Kidney (tissue), 14 donors: Measurements from ENCODE around the gene CTSW. TPM values are rescaled to one million over a fixed set of nuclear protein-coding genes. Genes with fewer than 3 reads are reported as not detected.
A peak's percentile ranks its signal among the peaks of the same experiment; 100 is the strongest.
"Not testable (repeated sequence)": the region's sequence is repeated elsewhere in the genome, so short reads cannot be mapped to it uniquely, and the experiment has no call there.

Source experiments
- DNase-seq, 5 donors: peaks; one replicate each; pipeline ENCODE4 v3.0.0-alpha.2; 2013 to 2020
- FAIRE-seq: peaks from 2 replicates; lab custom pipeline; 2012; peaks lifted over from hg19 to GRCh38; lab: Jason Lieb, UNC
- H3K27ac ChIP-seq, 2 donors: one replicate each; pipeline ENCODE4 v1.7.0; 2013; ENCODE audit warnings: low read depth in 2 of 2, low read length in 2 of 2, inconsistent platforms in 1 of 2
- H3K27me3 ChIP-seq: one replicate; pipeline ENCODE4 v1.7.1; 2013; ENCODE audit warnings: low read length, inconsistent platforms; ENCODE audit not compliant: control insufficient read depth, insufficient read depth
- H3K36me3 ChIP-seq, 3 donors: one replicate each; pipeline versions ENCODE4 v1.7.0 to v1.7.1; 2013; ENCODE audit warnings: low read length in 3 of 3, control low read depth in 1 of 3, inconsistent platforms in 1 of 3; ENCODE audit not compliant: insufficient read depth in 3 of 3, control insufficient read depth in 2 of 3
- H3K4me1 ChIP-seq, 3 donors: one replicate each; pipeline versions ENCODE4 v1.7.0 to v1.7.1; 2013; ENCODE audit warnings: low read length in 3 of 3, inconsistent platforms in 1 of 3, low read depth in 1 of 3; ENCODE audit not compliant: control insufficient read depth in 2 of 3, insufficient read depth in 2 of 3
- H3K4me3 ChIP-seq, 3 donors: one replicate each; pipeline versions ENCODE4 v1.7.0 to v1.8.1; 2013; ENCODE audit warnings: low read length in 3 of 3, control low read depth in 1 of 3, inconsistent platforms in 1 of 3
- H3K9ac ChIP-seq, 3 donors: one replicate each; pipeline versions ENCODE4 v1.7.0 to v1.7.1; 2013; ENCODE audit warnings: low read length in 3 of 3, control low read depth in 1 of 3, inconsistent platforms in 1 of 3
- H3K9me3 ChIP-seq, 3 donors: one replicate each; pipeline versions ENCODE4 v1.7.0 to v1.7.1; 2013; ENCODE audit warnings: low read length in 3 of 3, control low read depth in 1 of 3, inconsistent platforms in 1 of 3; ENCODE audit not compliant: control insufficient read depth in 2 of 3, insufficient read depth in 1 of 3
- CTCF ChIP-seq: IDR thresholded peaks from 3 replicates; pipeline ENCODE4 v1.5.1; 2012; ENCODE audit warnings: mild to moderate bottlenecking, moderate library complexity, borderline replicate concordance; ENCODE audit not compliant: insufficient read depth; ENCODE audit errors: extremely low read depth
- intact Hi-C: fragments of 100-400 bp; cut with DNase I; formaldehyde crosslinking; loops from one replicate; pipeline ENCODE4 v1.11.1; 2022
- polyA plus RNA-seq: library from polyadenylated mRNA; stranded (reverse); fragments of 350-450 nt; fragmentation: Illumina TruSeq; extraction: RNeasy Lipid Tissue Mini Kit (QIAGEN cat#74804); gene quantifications from one replicate; pipeline ENCODE4 v1.2.3, GENCODE V29; 2014; ENCODE audit warnings: low read depth, low replicate concordance; ENCODE audit not compliant: insufficient read depth
- total RNA-seq: library from RNA; stranded (reverse); fragmentation: NEBNext Ultra II Directional; extraction: Animal tissue kit (Norgen Biotek cat#: 25700); gene quantifications from one replicate; pipeline ENCODE4 v1.2.1, GENCODE V29; 2021
- donor health status: control.
- donor health status: control.
- donor health status: control.
- donor health status: control.
- donor health status: control.
- donor health status: DM: yes; HTN: yes; CAD: no.
- donor health status: Normal renal cell carcinoma (clear cell type).

Gene CTSW
- total and polyA plus RNA-seq, 2 donors from 2014 or later = 1.3 to 3.9 TPM

GRCh38 chr11:65888163-65888814, 8.7 kb downstream of the CTSW start, which contains the start of gene FIBP:
FIBP (minus strand) TSS chr11:65888471; CDS start chr11:65888418, 53 bp downstream.
- no peak for FAIRE-seq
- H3K27me3 ChIP-seq = no peaks in the 10 kb centered on the region
- peak; percentile 69 for TF ChIP-seq CTCF
- intact Hi-C loops = loop anchor here (10.0 kb wide), 1 partner anchor 97 kb away; no protein-coding TSS in a partner anchor
- DNase-seq = peak; percentile 98 to 99 (median 99)
- H3K4me3 ChIP-seq = peak within 1 kb of the TSS; percentile 65 to 95 (median 78)
- no peaks in the 10 kb centered on the region for H3K9me3 ChIP-seq
- peaks cover 0 to 39% (median 8%) of the 10 kb centered on the region in 3 donors for H3K4me1 ChIP-seq
- H3K36me3 ChIP-seq = peaks cover 4 to 12% (median 5%) of the 10 kb centered on the region in 3 donors
- H3K27ac ChIP-seq = peak within 1 kb of the TSS; percentile 90 to 96
- H3K9ac ChIP-seq = peak within 1 kb of the TSS; percentile 83 to 92 (median 88)

GRCh38 chr11:65890324-65891218, 10.9 kb downstream of the CTSW start, which contains the start of gene CCDC85B:
CCDC85B (plus strand) TSS chr11:65890673; CDS start chr11:65890784, 111 bp downstream.
- DNase-seq = peak; percentile 97 to 100 (median 98)
- H3K27ac ChIP-seq = peak within 1 kb of the TSS; percentile 90 to 96
- no peaks in the 10 kb centered on the region for H3K9me3 ChIP-seq
- H3K4me3 ChIP-seq = peak within 1 kb of the TSS; percentile 56 to 78 (median 57)
- intact Hi-C loops = no loop called here
- H3K4me1 ChIP-seq = peaks cover 0 to 35% (median 8%) of the 10 kb centered on the region in 3 donors
- no peak for TF ChIP-seq CTCF
- peak within 1 kb of the TSS; percentile 16 to 79 (median 77) for H3K9ac ChIP-seq
- H3K27me3 ChIP-seq = no peaks in the 10 kb centered on the region
- H3K36me3 ChIP-seq = no peaks in the 10 kb centered on the region
- no peak for FAIRE-seq

GRCh38 chr11:65891219-65892136, 11.8 kb downstream of the CTSW start:
- no peak for FAIRE-seq
- Histone ChIP-seq H3K27me3 (no peaks in the 10 kb centered on the region), H3K9me3 (no peaks in the 10 kb centered on the region), H3K9ac (peak overlapping the region in 2 of 3 donors; percentile 55 to 79), H3K36me3 (no peaks in the 10 kb centered on the region), H3K27ac (peak overlapping the region; percentile 76 to 82), H3K4me3 (peak overlapping the region; percentile 53 to 71 (median 57)), H3K4me1 (peaks cover 0 to 35% (median 8%) of the 10 kb centered on the region in 3 donors)
- peak; percentile 16 for TF ChIP-seq CTCF
- DNase-seq = peak in 4 of 5 donors; percentile 21 to 86 (median 66)
- intact Hi-C loops = no loop called here

- intact Hi-C loops, H3K27me3 ChIP-seq, FAIRE-seq, H3K9me3 ChIP-seq, H3K36me3 ChIP-seq: not testable (repeated sequence)
- H3K4me3 ChIP-seq = peak overlapping the region; percentile 16 to 71 (median 47)
- peak overlapping the region; percentile 32 to 76 for H3K27ac ChIP-seq
- H3K9ac ChIP-seq = peak overlapping the region in 1 of 3 donors; percentile 55
- peaks cover 0 to 35% (median 4%) of the 10 kb centered on the region in 3 donors for H3K4me1 ChIP-seq
- DNase-seq = peak in 1 of 5 donors; percentile 44
These were observed 12.5 kb downstream of the CTSW start for GRCh38 chr11:65892137-65892540.
